HCT116 (cell line): ENCODE results near the gene TMPRSS13. TPM values are rescaled to one million over a fixed set of nuclear protein-coding genes. Genes with fewer than 3 reads are reported as not detected.
"Not testable (repeated sequence)": the region's sequence is repeated elsewhere in the genome, so short reads cannot be mapped to it uniquely, and the experiment has no call there.

Experiments
- ATAC-seq: fragments of 200-7000 bp; cut with Tn5 transposase; 2 replicates; pipeline ENCODE4 v1.9.1; 2020; ENCODE audit warnings: mild to moderate bottlenecking, moderate library complexity
- BruUV-seq: library from RNA; stranded (reverse); fragments of 400-500 nt; replicated peaks from 2 replicates; lab custom pipeline; 2021; lab: Mats Ljungman, UMichigan
- CTCF ChIA-PET: fragments of 300-600 bp; sonication (Branson Sonifier 250); formaldehyde crosslinking; loops from one replicate; lab custom pipeline; 2021; ENCODE audit warnings: antibody characterized with exemption; lab: Charles Lee
- POLR2A ChIA-PET: fragments of 300-600, 350-600 bp; sonication (Branson Sonifier 250); formaldehyde crosslinking; loops from one replicate; lab custom pipeline; 2021; ENCODE audit warnings: antibody characterized with exemption; lab: Charles Lee
- RAD21 ChIA-PET, 2 experiments: fragments of 300-600 bp; sonication (Branson Sonifier 250); formaldehyde crosslinking; loops; one replicate each; lab custom pipeline; 2023; ENCODE audit warnings: low total read pairs in 2 of 2; ENCODE audit not compliant: uncharacterized antibody in 2 of 2, unreplicated experiment in 2 of 2, low non-redundant PET in 1 of 2; lab: Charles Lee
- DNase-seq: peaks from one replicate; pipeline ENCODE4 v3.0.0-alpha.2; 2010; ENCODE audit warnings: low read depth, low spot score
- H2AFZ ChIP-seq: fragments of 200-600 bp; shearing (Covaris generic), sonication (generic); 2 replicates; pipeline ENCODE4 v1.6.1; 2017; ENCODE audit warnings: low read depth, mixed run types, mixed read lengths, antibody characterized with exemption, low read length; ENCODE audit not compliant: poor library complexity, severe bottlenecking
- H3K27ac ChIP-seq: 2 replicates; pipeline ENCODE4 v1.5.1; 2012; ENCODE audit warnings: low read depth, low read length
- H3K27me3 ChIP-seq: fragments of 200-600 bp; sonication (generic); 2 replicates; pipeline ENCODE4 v1.6.1; 2016; ENCODE audit warnings: mixed run types, low read length, mixed read lengths; ENCODE audit not compliant: insufficient read depth
- H3K36me3 ChIP-seq, 2 experiments: fragments of 200-500 bp in 1 of 2; fragments of 200-600 bp in 1 of 2; sonication (Bioruptor generic) in 1 of 2; sonication (generic) in 1 of 2; 2 replicates each; pipeline versions ENCODE4 v1.5.1 to v1.6.1; 2014 to 2016; ENCODE audit warnings: low read length in 2 of 2, inconsistent platforms in 1 of 2, mixed read lengths in 1 of 2, mixed run types in 1 of 2; ENCODE audit not compliant: insufficient read depth in 2 of 2, control insufficient read depth in 1 of 2
- H3K4me1 ChIP-seq, 2 experiments: fragments of 200-600 bp in 1 of 2; sonication (generic) in 1 of 2; 2 replicates each; pipeline versions ENCODE4 v1.5.1 to v1.6.1; 2012 to 2017; ENCODE audit warnings: low read length in 2 of 2, inconsistent platforms in 1 of 2, mild to moderate bottlenecking in 1 of 2, mixed read lengths in 1 of 2, mixed run types in 1 of 2, moderate library complexity in 1 of 2; ENCODE audit not compliant: insufficient read depth in 2 of 2, control insufficient read depth in 1 of 2
- H3K4me2 ChIP-seq: fragments of 200-600 bp; sonication (generic); 2 replicates; pipeline ENCODE4 v1.6.1; 2017; ENCODE audit warnings: mixed run types, low read length, mixed read lengths
- H3K4me3 ChIP-seq, 2 experiments: fragments of 200-600 bp in 1 of 2; sonication (generic) in 1 of 2; replicated peaks in 1 of 2; 2 replicates each; pipeline ENCODE4 v1.5.1; 2011 to 2016; ENCODE audit warnings: low read length in 2 of 2, control low read depth in 1 of 2, low read depth in 1 of 2, mild to moderate bottlenecking in 1 of 2, mixed read lengths in 1 of 2, mixed run types in 1 of 2
- H3K79me2 ChIP-seq: fragments of 200-600 bp; sonication (generic); 2 replicates; pipeline ENCODE4 v1.6.1; 2017; ENCODE audit warnings: mild to moderate bottlenecking, mixed run types, low read length, moderate library complexity, mixed read lengths; ENCODE audit not compliant: insufficient read depth
- H3K9ac ChIP-seq: fragments of 200-600 bp; sonication (generic); 2 replicates; pipeline ENCODE4 v1.6.1; 2016; ENCODE audit warnings: low read length, mixed read lengths
- H3K9me2 ChIP-seq: fragments of 200-600 bp; sonication (generic), shearing (Covaris generic); 2 replicates; pipeline ENCODE4 v1.6.1; 2017; ENCODE audit warnings: mixed run types, mild to moderate bottlenecking, moderate library complexity; ENCODE audit not compliant: insufficient read depth
- H3K9me3 ChIP-seq, 2 experiments: fragments of 200-500 bp in 1 of 2; fragments of 200-600 bp in 1 of 2; sonication (Bioruptor generic) in 1 of 2; sonication (generic) in 1 of 2; 2 replicates each; pipeline ENCODE4 v1.6.1; 2014 to 2017; ENCODE audit warnings: low read length in 2 of 2, mixed read lengths in 2 of 2, inconsistent platforms in 1 of 2, low read depth in 1 of 2, mild to moderate bottlenecking in 1 of 2, mixed run types in 1 of 2, moderate library complexity in 1 of 2; ENCODE audit not compliant: control insufficient read depth in 1 of 2, insufficient read depth in 1 of 2
- H4K20me1 ChIP-seq: fragments of 200-600 bp; sonication (generic), shearing (Covaris generic); 2 replicates; pipeline ENCODE4 v1.6.1; 2017; ENCODE audit warnings: mixed run types, mild to moderate bottlenecking, moderate library complexity; ENCODE audit not compliant: insufficient read depth
- ATF3 ChIP-seq: IDR thresholded peaks from 2 replicates; pipeline ENCODE4 v1.6.1; 2012
- CEBPB ChIP-seq: IDR thresholded peaks from 2 replicates; pipeline ENCODE4 v1.6.1; 2012; ENCODE audit warnings: low read depth
- CTCF ChIP-seq, 3 experiments: fragments of 200-600 bp in 1 of 3; sonication (generic) in 1 of 3; IDR thresholded peaks in 2 of 3; conservative IDR thresholded peaks in 1 of 3; 2 replicates each; pipeline ENCODE4 v1.5.1; 2012 to 2017; ENCODE audit warnings: low read depth in 2 of 3, low read length in 2 of 3, antibody characterized with exemption in 1 of 3, borderline replicate concordance in 1 of 3, control low read depth in 1 of 3, mild to moderate bottlenecking in 1 of 3, mixed read lengths in 1 of 3, mixed run types in 1 of 3, moderate library complexity in 1 of 3; ENCODE audit not compliant: insufficient read depth in 1 of 3
- RAD21 ChIP-seq: IDR thresholded peaks from 2 replicates; pipeline ENCODE4 v1.6.1; 2012; ENCODE audit warnings: low read depth, mild to moderate bottlenecking
- REST ChIP-seq: IDR thresholded peaks from 2 replicates; pipeline ENCODE4 v1.6.1; 2012; ENCODE audit warnings: low read depth
- SRF ChIP-seq: IDR thresholded peaks from 2 replicates; pipeline ENCODE4 v1.6.1; 2012; ENCODE audit warnings: low read depth
- YY1 ChIP-seq: IDR thresholded peaks from 2 replicates; pipeline ENCODE4 v1.6.1; 2011; ENCODE audit warnings: low read length, low read depth, moderate library complexity, mild to moderate bottlenecking; ENCODE audit not compliant: insufficient replicate concordance; ENCODE audit errors: extremely low read depth
- ZBTB33 ChIP-seq: IDR thresholded peaks from 2 replicates; pipeline ENCODE4 v1.6.1; 2011; ENCODE audit warnings: mild to moderate bottlenecking, low read length, moderate library complexity; ENCODE audit not compliant: insufficient replicate concordance; ENCODE audit errors: extremely low read depth
- intact Hi-C: fragments of 100-400 bp; cut with micrococcal nuclease; formaldehyde crosslinking; loops from 2 replicates; pipeline ENCODE4 v1.10.0; 2022
- total RNA-seq: library from RNA; stranded (reverse); gene quantifications from one replicate; pipeline ENCODE4 v1.2.1, GENCODE V29; 2021; ENCODE audit not compliant: unreplicated experiment

TMPRSS13 gene
- total RNA-seq, 1 experiment from 2014 or later: 0.52 TPM

GRCh38 chr11:117949062-117949461, 19.9 kb upstream of the TMPRSS13 start:
- ATAC-seq (no peak), DNase-seq (no peak)
- no peak overlapping the region for H2AFZ ChIP-seq
- no peak overlapping the region for H3K9ac ChIP-seq
- H3K4me1 ChIP-seq: peaks cover 3 to 13% of the 10 kb centered on the region in 2 experiments; a peak in 3 of 4 replicates
- H4K20me1 ChIP-seq: no peaks in the 10 kb centered on the region
- intact Hi-C loops: loop anchor here (10.0 kb wide), 1 partner anchor 524 kb away; no protein-coding TSS in a partner anchor
- H3K9me2 ChIP-seq: no peaks in the 10 kb centered on the region
- H3K27me3 ChIP-seq: no peaks in the 10 kb centered on the region
- H3K27ac ChIP-seq: no peak overlapping the region
- RAD21 ChIA-PET: no interaction called here
- no TSS peak for BruUV-seq
- H3K36me3 ChIP-seq: no peaks in the 10 kb centered on the region
- no peaks in the 10 kb centered on the region for H3K9me3 ChIP-seq
- H3K79me2 ChIP-seq: no peaks in the 10 kb centered on the region
- H3K4me3 ChIP-seq: no peak overlapping the region
- CTCF ChIA-PET: interaction anchor here (4.8 to 9.1 kb wide), 2 partner anchors 106 to 129 kb away, joined by 143 to 224 read pairs; partner anchors contain the start of gene FXYD2
- POLR2A ChIA-PET: no interaction called here
- H3K4me2 ChIP-seq: no peak overlapping the region
- TF ChIP-seq RAD21 (no peak), YY1 (no peak), ZBTB33 (no peak), CEBPB (no peak), CTCF (IDR thresholded peaks at IDR 0.05 in 2 of 3, conservative IDR thresholded peaks at IDR 0.05 in 1 of 3; ENCODE audit: borderline replicate concordance in 1 of 3, insufficient read depth in 1 of 3, low read depth in 2 of 3, low read length in 2 of 3) (no peak), REST (no peak), ATF3 (no peak), SRF (no peak)

- H3K4me1 ChIP-seq: peaks cover 3 to 13% of the 10 kb centered on the region in 2 experiments; a peak in 3 of 4 replicates
- H3K4me3 ChIP-seq, POLR2A ChIA-PET, H3K9me3 ChIP-seq, H3K27ac ChIP-seq, H3K9me2 ChIP-seq, ATAC-seq, H3K27me3 ChIP-seq, H4K20me1 ChIP-seq, H3K4me2 ChIP-seq, DNase-seq, H2AFZ ChIP-seq, BruUV-seq, RAD21 ChIA-PET, H3K36me3 ChIP-seq, H3K79me2 ChIP-seq, H3K9ac ChIP-seq: not testable (repeated sequence)
- intact Hi-C loops: loop anchor here (10.0 kb wide), 1 partner anchor 524 kb away; no protein-coding TSS in a partner anchor
- CTCF ChIA-PET: interaction anchor here (3.7 to 9.1 kb wide), 3 partner anchors 104 to 128 kb away, joined by 44 to 224 read pairs (median 143); partner anchors contain the start of gene FXYD2
Measured at GRCh38 chr11:117948466-117948865, 19.3 kb upstream of the TMPRSS13 start.
